ENCODE measurements around the gene SLC29A1. TPM values are rescaled to one million over a fixed set of nuclear protein-coding genes. Genes with fewer than 3 reads are reported as not detected.

SLC29A1 gene
- total and polyA plus RNA-seq, 2 of the 8 experiments (the other 6 are each of a cell fraction or from before 2014, with no cell fraction given) = 187 to 558 TPM

GRCh38 chr6:44219815-44220784 is 3.3 kb upstream of the SLC29A1 start:
- H3K27me3 ChIP-seq (replicated peaks in 1 of 4; ENCODE audit: control insufficient read depth in 3 of 4, extremely low read depth in 1 of 4, insufficient read depth in 3 of 4, low read length in 3 of 4) = no peaks in the 10 kb centered on the region
- no peaks in the 10 kb centered on the region for H3K9me3 ChIP-seq (ENCODE audit: insufficient read depth in 2 of 2, low read depth in 1 of 2, low read length in 1 of 2)
- FAIRE-seq = no peak
- H3K4me2 ChIP-seq (ENCODE audit: insufficient read depth in 1 of 2, low read depth in 2 of 2, low read length in 2 of 2) = peak overlapping the region; percentile 35 to 80
- H3K36me3 ChIP-seq (ENCODE audit: control insufficient read depth in 2 of 4, insufficient read depth in 4 of 4, low read length in 3 of 4) = no peaks in the 10 kb centered on the region
- peaks cover 6 to 8% of the 10 kb centered on the region in 2 experiments for H4K20me1 ChIP-seq (replicated peaks in 1 of 2; ENCODE audit: control insufficient read depth in 1 of 2, insufficient read depth in 2 of 2, low read length in 2 of 2)
- H2BK5ac ChIP-seq (ENCODE audit: low read depth, low read length) = peak overlapping the region; percentile 83; the same call in 1 of the 2 replicates
- 0 out of 2 replicates have a peak, but pooled peaks have one; percentile 0 for TF ChIP-seq MAX (IDR thresholded peaks at IDR 0.05)
- TF ChIP-seq TBP (IDR thresholded peaks at IDR 0.05; ENCODE audit: low read depth, low read length) = no peak
- H3K23ac ChIP-seq (ENCODE audit: insufficient read length) = no peak overlapping the region
- no peak overlapping the region for H3K14ac ChIP-seq (ENCODE audit: insufficient read length)
- H3K4me3 ChIP-seq (ENCODE audit: extremely low read depth in 1 of 4, insufficient read depth in 2 of 4, low read depth in 3 of 4, low read length in 4 of 4) = peak overlapping the region; percentile 34 to 53 (median 41); a peak in 7 of 8 replicates
- DNase-seq (ENCODE audit: low read depth in 1 of 2, low spot score in 2 of 2) = no peak
- ChIA-PET POLR2A (ENCODE audit: partially characterized antibody) (interaction anchor here (0.6 to 21.0 kb wide), 17 partner anchors 8 to 185 kb away, joined by 3 to 477 read pairs (median 6); partner anchors contain the start of gene HSP90AB1), CTCF (ENCODE audit: partially characterized antibody) (interaction anchor here (0.6 to 19.4 kb wide), 8 partner anchors 11 to 495 kb away, joined by 3 to 287 read pairs (median 4); no protein-coding TSS in a partner anchor)
- no peak overlapping the region; the same call in 1 of the 2 replicates for H4K8ac ChIP-seq (ENCODE audit: extremely low read depth, insufficient read depth, low read length)
- no peak overlapping the region for H3K9ac ChIP-seq (replicated peaks in 1 of 4; ENCODE audit: extremely low read depth in 1 of 4, low read depth in 3 of 4, low read length in 3 of 4)
- no peak overlapping the region for H2AFZ ChIP-seq (ENCODE audit: low read length)
- H2AK5ac ChIP-seq (ENCODE audit: low read depth, low read length) = 0 out of 2 replicates have a peak overlapping the region, but pooled peaks have one; percentile 87
- peak overlapping the region; percentile 93 for H2BK12ac ChIP-seq (ENCODE audit: low read depth, low read length)
- H3K79me2 ChIP-seq (ENCODE audit: control insufficient read depth in 1 of 2, insufficient read depth in 2 of 2, low read length in 2 of 2) = peaks cover 6 to 12% of the 10 kb centered on the region in 2 experiments; a peak in 3 of 4 replicates
- H3K4ac ChIP-seq (replicated peaks; ENCODE audit: insufficient read length, low read depth, low read length) = no peak overlapping the region
- H3K23me2 ChIP-seq (ENCODE audit: low read depth, low read length) = peaks cover 16% of the 10 kb centered on the region
- H3K79me1 ChIP-seq (ENCODE audit: low read depth, low read length) = no peaks in the 10 kb centered on the region; the same call in 1 of the 2 replicates
- H4K91ac ChIP-seq (replicated peaks; ENCODE audit: insufficient read length, low read length) = peak overlapping the region; percentile 93
- 74% methylated on average over 15 of the region's 28 CpGs; no CpG with 5 or more reads in 1 of the 2 experiments for WGBS, 2 experiments (ENCODE audit: extremely low coverage in 1 of 2, insufficient coverage in 1 of 2, insufficient read length in 1 of 2, insufficient replicate concordance in 2 of 2, low coverage in 1 of 2, low lambda C conversion rate in 2 of 2, missing lambda C conversion rate in 1 of 2)
- H3K18ac ChIP-seq (ENCODE audit: extremely low read depth, low read length) = peak overlapping the region; percentile 74; the same call in 1 of the 2 replicates
- peak overlapping the region; percentile 45; the same call in 1 of the 2 replicates for H3K27ac ChIP-seq (ENCODE audit: low read depth, low read length)
- no peak overlapping the region for H4K5ac ChIP-seq (ENCODE audit: insufficient read length, low read depth, low read length)
- no peak overlapping the region for H2BK15ac ChIP-seq (ENCODE audit: low read length)
- H2BK20ac ChIP-seq (ENCODE audit: low read length) = peak overlapping the region; percentile 94; the same call in 1 of the 2 replicates
- H3K56ac ChIP-seq (replicated peaks; ENCODE audit: insufficient read length, low read depth, low read length) = no peak overlapping the region
- peak overlapping the region; percentile 36 for H2BK120ac ChIP-seq (replicated peaks; ENCODE audit: low read depth, low read length)
- peaks cover 28 to 57% (median 36%) of the 10 kb centered on the region in 4 experiments for H3K4me1 ChIP-seq (replicated peaks in 1 of 4; ENCODE audit: control insufficient read depth in 3 of 4, insufficient read depth in 4 of 4, low read length in 3 of 4)
